Measurements from ENCODE around the gene RGS7. TPM values are rescaled to one million over a fixed set of nuclear protein-coding genes. Genes with fewer than 3 reads are reported as not detected.

Gene RGS7
- polyA plus RNA-seq, 1 donor (not counting 4 experiments of a cell fraction or from before 2014, with no cell fraction given) = not detected

- TF ChIP-seq EZH2 (IDR thresholded peaks at IDR 0.05; ENCODE audit: low read length) (no peak), CTCF (optimal IDR thresholded peaks at IDR 0.05 in 1 of 3, IDR thresholded peaks at IDR 0.05 in 1 of 3, conservative IDR thresholded peaks at IDR 0.05 in 1 of 3; ENCODE audit: extremely low read depth in 1 of 3, insufficient read depth in 2 of 3, low read length in 3 of 3) (no peak)
- no peaks in the 10 kb centered on the region for H3K36me3 ChIP-seq (ENCODE audit: control insufficient read depth in 2 of 2, extremely low read depth in 1 of 2, insufficient read depth in 2 of 2, low read length in 2 of 2)
- H3K9me3 ChIP-seq (ENCODE audit: control insufficient read depth, low read depth, low read length) = no peaks in the 10 kb centered on the region
- no peak overlapping the region for H3K4me2 ChIP-seq (ENCODE audit: control insufficient read depth, extremely low read depth, insufficient read depth, low read depth, low read length)
- H3K4me3 ChIP-seq (ENCODE audit: control insufficient read depth in 2 of 3, extremely low read depth in 1 of 3, insufficient read depth in 2 of 3, low read depth in 1 of 3, low read length in 3 of 3) = no peak overlapping the region
- dilution Hi-C loops (cut with MboI; ENCODE audit: extremely low pct_ligation_motif_present, low sequenced_read_pairs) = no loop called here
- H2AFZ ChIP-seq (ENCODE audit: control insufficient read depth, low read length) = no peak overlapping the region
- no peak for DNase-seq (ENCODE audit: low read depth, low spot score)
- H3K9ac ChIP-seq (ENCODE audit: control insufficient read depth, extremely low read depth, insufficient read depth, low read length) = no peak overlapping the region
- H3K27me3 ChIP-seq (ENCODE audit: control insufficient read depth, extremely low read depth, insufficient read depth, low read length) = no peaks in the 10 kb centered on the region
- no peak for FAIRE-seq
- H3K79me2 ChIP-seq (ENCODE audit: control insufficient read depth, insufficient read depth, low read length) = no peaks in the 10 kb centered on the region
- no peaks in the 10 kb centered on the region for H4K20me1 ChIP-seq (ENCODE audit: control insufficient read depth, extremely low read depth, insufficient read depth, low read length)
- no peaks in the 10 kb centered on the region for H3K9me1 ChIP-seq (ENCODE audit: control insufficient read depth, extremely low read depth, insufficient read depth, low read length)
- no peaks in the 10 kb centered on the region for H3K4me1 ChIP-seq (ENCODE audit: control insufficient read depth, extremely low read depth, insufficient read depth, low read length)
- H3K27ac ChIP-seq (ENCODE audit: control insufficient read depth, insufficient read depth, low read length) = no peak overlapping the region
These were observed 344.2 kb downstream of the RGS7 start for GRCh38 chr1:241012708-241013340.

GRCh38 chr1:241007668-241008067 is 349.3 kb downstream of the RGS7 start:
- Histone ChIP-seq H3K27me3 (ENCODE audit: control insufficient read depth, extremely low read depth, insufficient read depth, low read length) (no peaks in the 10 kb centered on the region), H3K9me3 (ENCODE audit: control insufficient read depth, low read depth, low read length) (no peaks in the 10 kb centered on the region), H3K79me2 (ENCODE audit: control insufficient read depth, insufficient read depth, low read length) (no peaks in the 10 kb centered on the region), H3K27ac (ENCODE audit: control insufficient read depth, insufficient read depth, low read length) (no peak overlapping the region), H3K36me3 (ENCODE audit: control insufficient read depth in 2 of 2, extremely low read depth in 1 of 2, insufficient read depth in 2 of 2, low read length in 2 of 2) (no peaks in the 10 kb centered on the region), H3K9ac (ENCODE audit: control insufficient read depth, extremely low read depth, insufficient read depth, low read length) (no peak overlapping the region), H3K9me1 (ENCODE audit: control insufficient read depth, extremely low read depth, insufficient read depth, low read length) (no peaks in the 10 kb centered on the region), H4K20me1 (ENCODE audit: control insufficient read depth, extremely low read depth, insufficient read depth, low read length) (no peaks in the 10 kb centered on the region), H3K4me2 (ENCODE audit: control insufficient read depth, extremely low read depth, insufficient read depth, low read depth, low read length) (no peak overlapping the region), H2AFZ (ENCODE audit: control insufficient read depth, low read length) (no peak overlapping the region), H3K4me1 (ENCODE audit: control insufficient read depth, extremely low read depth, insufficient read depth, low read length) (no peaks in the 10 kb centered on the region), H3K4me3 (ENCODE audit: control insufficient read depth in 2 of 3, extremely low read depth in 1 of 3, insufficient read depth in 2 of 3, low read depth in 1 of 3, low read length in 3 of 3) (no peak overlapping the region)
- DNase-seq (ENCODE audit: low read depth, low spot score) = no peak
- dilution Hi-C loops (cut with MboI; ENCODE audit: extremely low pct_ligation_motif_present, low sequenced_read_pairs) = no loop called here
- no peak for TF ChIP-seq EZH2 (IDR thresholded peaks at IDR 0.05; ENCODE audit: low read length)
- FAIRE-seq = no peak

- FAIRE-seq (no peak), DNase-seq (ENCODE audit: low read depth, low spot score) (no peak)
- dilution Hi-C loops (cut with MboI; ENCODE audit: extremely low pct_ligation_motif_present, low sequenced_read_pairs) = no loop called here
- H3K36me3 ChIP-seq (ENCODE audit: control insufficient read depth in 2 of 2, extremely low read depth in 1 of 2, insufficient read depth in 2 of 2, low read length in 2 of 2) = no peaks in the 10 kb centered on the region
- H3K9me3 ChIP-seq (ENCODE audit: control insufficient read depth, low read depth, low read length) = no peaks in the 10 kb centered on the region
- H3K9me1 ChIP-seq (ENCODE audit: control insufficient read depth, extremely low read depth, insufficient read depth, low read length) = no peaks in the 10 kb centered on the region
- H3K4me1 ChIP-seq (ENCODE audit: control insufficient read depth, extremely low read depth, insufficient read depth, low read length) = no peaks in the 10 kb centered on the region
- no peak overlapping the region for H3K9ac ChIP-seq (ENCODE audit: control insufficient read depth, extremely low read depth, insufficient read depth, low read length)
- no peak overlapping the region for H3K4me2 ChIP-seq (ENCODE audit: control insufficient read depth, extremely low read depth, insufficient read depth, low read depth, low read length)
- no peaks in the 10 kb centered on the region for H3K27me3 ChIP-seq (ENCODE audit: control insufficient read depth, extremely low read depth, insufficient read depth, low read length)
- H4K20me1 ChIP-seq (ENCODE audit: control insufficient read depth, extremely low read depth, insufficient read depth, low read length) = no peaks in the 10 kb centered on the region
- no peak overlapping the region for H3K4me3 ChIP-seq (ENCODE audit: control insufficient read depth in 2 of 3, extremely low read depth in 1 of 3, insufficient read depth in 2 of 3, low read depth in 1 of 3, low read length in 3 of 3)
- TF ChIP-seq EZH2 (IDR thresholded peaks at IDR 0.05; ENCODE audit: low read length) (no peak), CTCF (optimal IDR thresholded peaks at IDR 0.05 in 1 of 3, IDR thresholded peaks at IDR 0.05 in 1 of 3, conservative IDR thresholded peaks at IDR 0.05 in 1 of 3; ENCODE audit: extremely low read depth in 1 of 3, insufficient read depth in 2 of 3, low read length in 3 of 3) (no peak)
- H3K79me2 ChIP-seq (ENCODE audit: control insufficient read depth, insufficient read depth, low read length) = no peaks in the 10 kb centered on the region
- no peak overlapping the region for H2AFZ ChIP-seq (ENCODE audit: control insufficient read depth, low read length)
- no peak overlapping the region for H3K27ac ChIP-seq (ENCODE audit: control insufficient read depth, insufficient read depth, low read length)
These were observed 357.2 kb downstream of the RGS7 start for GRCh38 chr1:240999826-241000225.

All from keratinocyte (primary cell).